Measurements from ENCODE around the gene EFEMP2.
A peak's percentile ranks its signal among the peaks of the same experiment; 100 is the strongest.

Gene EFEMP2

DNA sequence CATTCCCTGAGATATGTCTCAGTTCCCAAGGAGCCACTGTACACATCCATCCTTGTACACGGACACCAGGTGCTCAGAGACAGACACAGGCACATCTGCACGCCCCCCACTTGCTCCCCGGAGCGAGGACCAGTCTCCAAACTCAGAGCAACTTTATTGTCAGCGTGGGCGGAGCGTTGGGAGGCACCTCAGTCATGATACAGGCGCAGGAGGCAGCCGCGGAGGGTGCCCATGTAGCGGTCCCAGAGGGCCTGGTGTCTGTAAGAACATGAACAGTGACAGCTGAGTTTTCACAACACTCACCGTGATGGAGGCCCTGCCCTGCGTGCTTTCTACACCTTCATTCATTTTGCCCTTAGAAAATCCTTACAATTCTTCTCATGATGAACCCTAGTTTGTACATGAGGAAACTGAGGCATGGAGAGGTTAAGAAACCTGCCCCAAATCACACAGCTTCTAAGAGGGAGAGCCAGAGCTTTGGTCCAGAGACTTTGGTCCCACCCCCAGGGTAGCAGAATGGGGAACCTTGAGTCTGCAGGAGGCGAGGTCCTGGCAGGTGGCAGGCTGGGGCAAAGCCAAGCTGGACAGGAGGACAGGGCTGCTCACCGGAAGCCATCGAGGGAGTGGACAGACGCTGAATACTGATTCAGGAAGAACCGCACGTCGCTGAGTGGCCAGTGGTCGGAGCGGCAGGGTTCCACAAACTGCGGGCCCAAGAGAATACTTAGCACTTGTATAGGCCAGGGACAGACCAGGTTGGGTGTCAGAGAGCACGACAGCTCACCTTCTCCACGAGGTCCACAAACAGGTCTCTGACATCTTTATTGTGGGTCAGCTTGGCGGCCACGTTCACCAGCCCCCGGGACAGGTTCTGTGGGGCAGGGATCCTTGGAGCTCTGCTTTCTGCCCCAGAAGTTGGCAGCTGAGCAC lies 11.5 kb upstream of the EFEMP2 start:
- no peak overlapping the region for H3K4me3 Mint-ChIP-seq
- no peak for ATAC-seq

GRCh38 chr11:65883058-65883761 lies 10.6 kb upstream of the EFEMP2 start:
- ATAC-seq (no peak), DNase-seq (no peak)
- Mint-ChIP-seq H3K27ac (no peak overlapping the region), H3K4me3 (no peak overlapping the region), H3K27me3 (no peaks in the 10 kb centered on the region), H3K9me3 (no peaks in the 10 kb centered on the region), H3K36me3 (ENCODE audit: low read depth) (peaks cover 28% of the 10 kb centered on the region), H3K4me1 (peaks cover 70% of the 10 kb centered on the region)

More for the DNA sequence above, 11.5 kb upstream of the EFEMP2 start:
- no peaks in the 10 kb centered on the region for H3K27me3 Mint-ChIP-seq
- H3K36me3 Mint-ChIP-seq (ENCODE audit: low read depth): peaks cover 28% of the 10 kb centered on the region
- H3K9me3 Mint-ChIP-seq: no peaks in the 10 kb centered on the region
- DNase-seq: no peak
- H3K27ac Mint-ChIP-seq: peak overlapping the region; percentile 64
- peaks cover 70% of the 10 kb centered on the region for H3K4me1 Mint-ChIP-seq

GRCh38 chr11:65882120-65883057 lies 9.8 kb upstream of the EFEMP2 start:
- Mint-ChIP-seq H3K4me1 (peaks cover 71% of the 10 kb centered on the region), H3K36me3 (ENCODE audit: low read depth) (peaks cover 26% of the 10 kb centered on the region), H3K9me3 (no peaks in the 10 kb centered on the region), H3K4me3 (no peak overlapping the region), H3K27me3 (no peaks in the 10 kb centered on the region), H3K27ac (no peak overlapping the region)
- no peak for DNase-seq
- ATAC-seq: no peak

DNA sequence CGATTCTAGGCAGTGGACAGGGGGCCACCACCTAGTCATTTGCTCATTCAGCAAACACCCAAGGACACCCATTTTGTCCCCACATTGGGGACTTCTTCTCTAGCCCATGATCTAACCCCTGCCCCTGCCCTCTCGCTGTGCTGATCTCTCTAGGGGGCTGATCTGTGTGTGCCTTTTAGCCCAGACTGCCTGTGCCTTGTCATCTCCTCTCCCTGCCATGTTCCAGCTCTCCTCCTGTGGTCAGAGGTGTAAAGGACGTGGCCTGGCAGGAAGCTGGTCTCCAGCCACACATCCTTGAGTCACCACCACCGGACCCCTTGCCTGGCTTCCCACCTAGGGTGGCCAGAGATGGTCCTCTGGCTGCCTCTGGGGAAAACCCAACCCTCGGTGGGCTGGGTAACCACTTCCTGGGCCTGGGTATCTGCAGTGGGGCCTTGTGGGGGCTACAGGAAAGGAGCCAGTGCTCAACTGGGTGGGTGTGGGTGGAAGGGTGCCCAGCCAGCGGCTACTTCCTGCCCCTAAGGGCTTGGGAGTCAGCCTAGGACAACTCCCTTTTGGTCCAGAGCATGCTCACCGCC lies 8.3 kb upstream of the EFEMP2 start:
- Mint-ChIP-seq H3K36me3 (ENCODE audit: low read depth) (peaks cover 18% of the 10 kb centered on the region), H3K9me3 (no peaks in the 10 kb centered on the region), H3K4me3 (peak overlapping the region; percentile 77), H3K27ac (peak overlapping the region; percentile 81), H3K27me3 (no peaks in the 10 kb centered on the region), H3K4me1 (peaks cover 66% of the 10 kb centered on the region)
- DNase-seq: no peak
- ATAC-seq: peak; percentile 27

GRCh38 chr11:65880027-65880426 lies 7.4 kb upstream of the EFEMP2 start:
- H3K27me3 Mint-ChIP-seq: no peaks in the 10 kb centered on the region
- H3K4me1 Mint-ChIP-seq: peaks cover 62% of the 10 kb centered on the region
- ATAC-seq (no peak), DNase-seq (no peak)
- peak overlapping the region; percentile 81 for H3K27ac Mint-ChIP-seq
- H3K36me3 Mint-ChIP-seq (ENCODE audit: low read depth): peaks cover 13% of the 10 kb centered on the region
- no peaks in the 10 kb centered on the region for H3K9me3 Mint-ChIP-seq
- peak overlapping the region; percentile 77 for H3K4me3 Mint-ChIP-seq

GRCh38 chr11:65879617-65880016 lies 7.0 kb upstream of the EFEMP2 start, which contains the start of gene CTSW:
TSS of gene CTSW (plus strand) at chr11:65879837. CDS start at chr11:65879855, 18 bp downstream.
- Mint-ChIP-seq H3K9me3 (no peaks in the 10 kb centered on the region), H3K36me3 (ENCODE audit: low read depth) (peaks cover 11% of the 10 kb centered on the region), H3K27me3 (no peaks in the 10 kb centered on the region), H3K4me1 (peaks cover 58% of the 10 kb centered on the region), H3K4me3 (peak within 1 kb of the TSS; percentile 77), H3K27ac (peak within 1 kb of the TSS; percentile 81)
- DNase-seq (peak; percentile 67), ATAC-seq (peak; percentile 71)

DNA sequence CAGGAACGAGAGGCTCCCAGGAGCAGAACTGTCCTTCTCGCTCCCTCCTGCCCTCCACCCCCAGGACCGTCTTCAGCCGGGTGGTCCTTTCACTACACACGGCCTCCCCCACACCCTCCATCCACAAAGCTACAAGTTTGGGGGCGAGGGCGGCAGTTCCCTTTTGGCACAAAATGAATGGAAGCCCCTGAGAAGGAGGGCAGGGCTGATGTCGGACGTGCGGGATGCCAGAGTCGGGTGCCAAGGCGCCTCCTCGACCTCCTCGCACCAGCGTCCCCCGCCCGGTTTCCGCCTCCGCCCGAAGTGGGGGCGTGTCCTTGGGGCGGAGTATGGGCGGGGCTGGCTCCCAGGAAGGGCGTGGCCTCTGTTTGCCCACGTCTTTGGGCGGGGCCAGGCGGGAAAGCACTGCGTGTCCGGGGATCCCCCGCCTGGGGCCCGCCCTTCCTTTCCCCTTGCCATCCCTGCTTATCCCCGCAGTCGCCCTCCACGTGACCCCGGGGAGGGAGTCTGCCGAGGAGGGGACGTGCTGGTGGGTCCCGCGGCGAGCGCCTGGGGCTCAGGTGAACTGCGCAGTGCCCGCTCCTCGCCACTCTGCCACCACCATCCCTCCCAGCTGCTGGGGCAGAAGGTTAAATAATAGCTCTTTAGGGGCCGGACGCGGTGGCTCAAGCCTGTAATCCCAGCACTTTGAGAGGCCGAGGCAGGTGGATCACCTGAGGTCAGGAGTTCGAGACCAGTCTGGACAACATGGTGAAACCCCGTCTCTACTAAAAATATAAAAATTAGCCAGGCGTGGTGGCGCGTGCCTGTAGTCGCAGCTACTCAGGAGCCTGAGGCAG lies 937 bp upstream of the EFEMP2 start:
- Mint-ChIP-seq H3K4me3 (peak overlapping the region; percentile 87), H3K4me1 (peaks cover 44% of the 10 kb centered on the region), H3K9me3 (no peaks in the 10 kb centered on the region), H3K27ac (peak overlapping the region; percentile 86), H3K27me3 (no peaks in the 10 kb centered on the region), H3K36me3 (ENCODE audit: low read depth) (no peaks in the 10 kb centered on the region)
- ATAC-seq (peak; percentile 83), DNase-seq (peak; percentile 98)

DNA sequence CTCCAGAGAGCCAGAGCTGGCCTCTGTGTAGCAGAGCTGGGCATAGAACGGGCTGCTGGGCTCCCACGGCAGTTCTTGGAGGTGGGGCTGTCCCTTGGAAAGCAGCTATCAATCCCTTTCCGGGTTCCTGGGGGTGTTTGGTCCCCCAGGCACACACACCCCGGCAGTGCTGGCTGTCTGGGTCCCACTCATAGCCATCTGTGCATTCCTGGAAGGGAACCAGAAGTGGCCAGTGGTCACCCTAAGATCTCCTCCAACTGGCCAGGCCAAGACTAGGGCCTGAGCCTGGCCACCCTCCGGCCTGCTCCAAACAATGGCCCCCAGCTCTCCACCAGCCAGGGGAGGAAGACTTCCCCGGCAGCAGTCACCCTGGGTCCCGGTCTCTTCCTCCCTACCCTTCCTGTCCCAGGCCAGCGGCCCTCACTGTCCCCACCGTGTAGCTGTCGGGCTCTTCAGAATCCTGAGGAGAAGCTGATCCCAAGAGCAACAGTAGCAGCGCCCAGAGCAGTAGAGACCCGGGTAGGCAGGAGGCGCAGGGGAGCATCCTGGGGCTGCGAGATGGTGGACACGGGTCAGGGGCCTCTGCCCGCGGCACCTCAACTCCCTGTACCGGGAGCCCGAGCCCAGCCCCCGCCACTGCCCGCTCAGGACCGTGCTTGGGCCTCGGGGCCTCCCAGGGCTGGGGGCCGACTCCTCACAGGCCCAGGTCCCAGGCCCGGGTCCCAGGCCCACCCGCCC lies 620 bp downstream of the EFEMP2 start:
- no peaks in the 10 kb centered on the region for H3K9me3 Mint-ChIP-seq
- DNase-seq: no peak
- peaks cover 31% of the 10 kb centered on the region for H3K4me1 Mint-ChIP-seq
- H3K27ac Mint-ChIP-seq: no peak overlapping the region
- H3K4me3 Mint-ChIP-seq: no peak overlapping the region
- ATAC-seq: no peak
- peaks cover 2% of the 10 kb centered on the region for H3K36me3 Mint-ChIP-seq (ENCODE audit: low read depth)
- H3K27me3 Mint-ChIP-seq: no peaks in the 10 kb centered on the region

DNA sequence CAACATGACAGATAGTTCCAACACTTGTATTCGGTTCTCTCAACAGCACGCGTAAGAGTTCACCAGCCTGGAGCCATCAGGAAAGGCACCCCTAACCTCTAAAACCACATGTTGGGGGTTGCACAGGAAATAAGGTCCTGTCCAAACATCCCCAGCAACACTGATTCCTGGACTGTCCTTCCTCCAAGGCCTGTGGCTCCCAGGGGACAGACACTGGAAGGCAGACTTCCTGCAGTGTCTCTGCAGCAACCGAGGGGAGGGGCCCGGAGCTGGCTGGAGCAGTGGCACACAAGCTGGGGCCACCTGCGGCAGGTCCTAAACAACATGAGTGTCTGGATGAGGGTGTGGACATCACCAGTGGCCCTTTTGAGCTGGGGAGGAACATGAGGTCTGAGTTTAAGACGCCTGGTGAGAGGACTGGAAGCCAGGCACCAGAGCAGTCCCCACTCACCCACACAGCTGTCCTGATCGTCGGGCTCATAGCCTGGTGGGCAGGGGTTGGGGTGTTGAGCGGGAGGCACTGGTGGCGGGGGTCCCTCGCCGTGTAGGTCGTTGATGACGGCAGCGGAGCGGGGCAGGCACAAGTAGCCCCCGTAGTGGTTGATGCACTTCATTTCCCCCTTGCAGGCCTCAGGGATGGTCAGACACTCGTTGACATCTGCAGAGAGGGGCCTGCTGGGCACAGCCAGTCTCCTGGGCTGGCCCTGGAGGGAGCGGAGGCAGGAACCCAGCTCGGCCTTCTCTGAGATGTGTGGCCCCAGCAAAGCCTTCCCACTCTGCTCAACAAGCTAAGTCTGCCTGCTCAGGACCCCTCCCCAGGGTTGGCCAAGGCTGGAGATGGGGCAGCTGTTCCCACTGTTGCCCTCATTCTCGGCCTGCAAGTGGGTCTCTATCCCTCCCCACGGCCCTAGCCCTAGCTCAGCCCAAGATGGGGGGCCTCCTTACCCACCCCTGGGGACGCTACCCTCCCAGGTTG lies 1.6 kb downstream of the EFEMP2 start:
- ATAC-seq: no peak
- Mint-ChIP-seq H3K27me3 (no peaks in the 10 kb centered on the region), H3K9me3 (no peaks in the 10 kb centered on the region), H3K4me3 (no peak overlapping the region), H3K36me3 (ENCODE audit: low read depth) (peaks cover 6% of the 10 kb centered on the region), H3K27ac (no peak overlapping the region), H3K4me1 (peaks cover 27% of the 10 kb centered on the region)
- DNase-seq: no peak

GRCh38 chr11:65870307-65870658 lies 2.3 kb downstream of the EFEMP2 start:
- Mint-ChIP-seq H3K4me1 (peaks cover 27% of the 10 kb centered on the region), H3K27me3 (no peaks in the 10 kb centered on the region), H3K27ac (no peak overlapping the region), H3K36me3 (ENCODE audit: low read depth) (peaks cover 6% of the 10 kb centered on the region), H3K4me3 (no peak overlapping the region), H3K9me3 (no peaks in the 10 kb centered on the region)
- DNase-seq: no peak
- ATAC-seq: no peak

- Mint-ChIP-seq H3K4me1 (peaks cover 27% of the 10 kb centered on the region), H3K36me3 (ENCODE audit: low read depth) (peaks cover 8% of the 10 kb centered on the region), H3K27me3 (no peaks in the 10 kb centered on the region), H3K9me3 (no peaks in the 10 kb centered on the region), H3K4me3 (no peak overlapping the region), H3K27ac (no peak overlapping the region)
- ATAC-seq: no peak
- DNase-seq: no peak
These were observed 2.8 kb downstream of the EFEMP2 start for GRCh38 chr11:65869643-65870306.

All from activated naive CD8-positive, alpha-beta T cell treated with anti-CD3 and anti-CD28 coated beads, Interleukin-2, amount 50 U/mL, for 24 hours (primary cell).